ENCODE measurements around the gene ACOT9. TPM values are rescaled to one million over a fixed set of nuclear protein-coding genes. Genes with fewer than 3 reads are reported as not detected.

The ACOT9 gene
- 40.6 and 47.0 TPM in 2 replicates for total RNA-seq (2021)
- percentile 82 among the genes with signal in this experiment for Bru-seq, nascent RNA
- BruChase-seq, experiment 1, labeled RNA remaining after a 2-hour chase: percentile 76 among the genes with signal in this experiment
- percentile 80 among the genes with signal in this experiment for BruChase-seq, experiment 2, labeled RNA remaining after a 6-hour chase
- long read RNA-seq, transcript ACOT9-201 (15 exons, 1,675 nt): major isoform, 24 of 73 reads
- long read RNA-seq, transcript ACOT9-204 (16 exons, 3,117 nt): minor isoform, 17 of 73 reads
- long read RNA-seq, partial matches to known transcripts: 14 of 73 reads
- long read RNA-seq, other reads (novel, unspliced or antisense): 18 of 73 reads

GRCh38 chrX:23742697-23743622 is at the start of gene ACOT9:
TSS of gene ACOT9 (minus strand) at chrX:23743276. CDS start at chrX:23743144, 132 bp downstream.
- Histone ChIP-seq H3K4me3 (peak within 1 kb of the TSS; percentile 84), H3K9me2 (ENCODE audit: insufficient read depth) (no peaks in the 10 kb centered on the region), H3K4me1 (replicated peaks; ENCODE audit: insufficient read depth) (peaks cover 10% of the 10 kb centered on the region; the same call in 1 of the 2 replicates), H3K36me3 (ENCODE audit: low read depth) (no peaks in the 10 kb centered on the region), H3K4me2 (peak within 1 kb of the TSS; percentile 83), H4K20me1 (ENCODE audit: insufficient read depth) (peaks cover 5% of the 10 kb centered on the region; the same call in 1 of the 2 replicates), H2AFZ (peak within 1 kb of the TSS; percentile 80), H3K79me2 (ENCODE audit: low read depth) (peaks cover 44% of the 10 kb centered on the region), H3K27ac (peak within 1 kb of the TSS; percentile 97), H3K9me3 (ENCODE audit: insufficient read depth, low read depth) (no peaks in the 10 kb centered on the region), H3F3A (ENCODE audit: insufficient read depth, low read depth) (peaks cover 24% of the 10 kb centered on the region), H3K27me3 (ENCODE audit: insufficient read depth, low read depth) (no peaks in the 10 kb centered on the region)
- BruUV-seq (replicated peaks): no TSS peak
- no peak for TF ChIP-seq EZH2 (IDR thresholded peaks at IDR 0.05; ENCODE audit: low read depth)
- no peak for TF ChIP-seq CTCF (conservative IDR thresholded peaks at IDR 0.05)
- ChIA-PET POLR2A (ENCODE audit: unreplicated experiment) (interaction anchor here (0.5 to 1.0 kb wide), 6 partner anchors 53 to 1769 kb away, joined by 3 to 5 read pairs (median 4); no protein-coding TSS in a partner anchor), CTCF (interaction anchor here (0.6 to 2.0 kb wide), 3 partner anchors 27 to 159 kb away, joined by 3 to 11 read pairs (median 6); partner anchors contain the start of gene SAT1)
- peak; percentile 93 for DNase-seq
- intact Hi-C loops (cut with micrococcal nuclease; ENCODE audit: unreplicated experiment): loop anchor here (1.0 to 2.0 kb wide), 4 partner anchors 40 to 311 kb away; partner anchors contain the start of genes EIF2S3 and SAT1

GRCh38 chrX:23790155-23790497 is 47.0 kb upstream of the ACOT9 start:
- H3F3A ChIP-seq (ENCODE audit: insufficient read depth, low read depth): peaks cover 31% of the 10 kb centered on the region
- no peaks in the 10 kb centered on the region for H3K27me3 ChIP-seq (ENCODE audit: insufficient read depth, low read depth)
- H3K9me2 ChIP-seq (ENCODE audit: insufficient read depth): no peaks in the 10 kb centered on the region
- no peak overlapping the region for H3K27ac ChIP-seq
- no peaks in the 10 kb centered on the region; the same call in 1 of the 2 replicates for H4K20me1 ChIP-seq (ENCODE audit: insufficient read depth)
- no TSS peak for BruUV-seq (replicated peaks)
- H3K4me2 ChIP-seq: no peak overlapping the region
- no peak for DNase-seq
- H3K36me3 ChIP-seq (ENCODE audit: low read depth): peaks cover 8% of the 10 kb centered on the region
- H3K79me2 ChIP-seq (ENCODE audit: low read depth): peaks cover 7% of the 10 kb centered on the region
- H3K4me1 ChIP-seq (replicated peaks; ENCODE audit: insufficient read depth): peaks cover 23% of the 10 kb centered on the region
- H3K9me3 ChIP-seq (ENCODE audit: insufficient read depth, low read depth): no peaks in the 10 kb centered on the region
- no peak for TF ChIP-seq CTCF (conservative IDR thresholded peaks at IDR 0.05)
- no peak for TF ChIP-seq EZH2 (IDR thresholded peaks at IDR 0.05; ENCODE audit: low read depth)
- intact Hi-C loops (cut with micrococcal nuclease; ENCODE audit: unreplicated experiment): no loop called here
- H2AFZ ChIP-seq: no peak overlapping the region
- no peak overlapping the region for H3K4me3 ChIP-seq
- ChIA-PET POLR2A (ENCODE audit: unreplicated experiment) (interaction anchor here (0.6 kb wide), 1 partner anchor 264 kb away, joined by 9 read pairs; no protein-coding TSS in a partner anchor), CTCF (interaction anchor here (0.6 kb wide), 1 partner anchor 117 kb away, joined by 4 read pairs; no protein-coding TSS in a partner anchor)
